Measurements from ENCODE around the gene SLC25A17. TPM values are rescaled to one million over a fixed set of nuclear protein-coding genes. Genes with fewer than 3 reads are reported as not detected.
A peak's percentile ranks its signal among the peaks of the same experiment; 100 is the strongest.
"Not testable (repeated sequence)": the region's sequence is repeated elsewhere in the genome, so short reads cannot be mapped to it uniquely, and the experiment has no call there.

The SLC25A17 gene
- total RNA-seq, 1 experiment from 2014 or later: 28.1 TPM

GRCh38 chr22:40791241-40791640 is 27.9 kb downstream of the SLC25A17 start:
- no peak overlapping the region for H3K4me2 ChIP-seq

GRCh38 chr22:40789131-40789530 is 30.0 kb downstream of the SLC25A17 start:
- Histone ChIP-seq H3K9me3 (ENCODE audit: insufficient read depth, low read depth) (no peaks in the 10 kb centered on the region), H3F3A (ENCODE audit: insufficient read depth, low read depth) (peaks cover under 1% of the 10 kb centered on the region; the same call in 1 of the 2 replicates), H4K20me1 (ENCODE audit: insufficient read depth) (peaks cover 9% of the 10 kb centered on the region; the same call in 1 of the 2 replicates), H3K4me2 (no peak overlapping the region), H3K4me3 (no peak overlapping the region), H3K79me2 (ENCODE audit: low read depth) (peaks cover 5% of the 10 kb centered on the region; the same call in 1 of the 2 replicates), H2AFZ (no peak overlapping the region), H3K27me3 (ENCODE audit: insufficient read depth, low read depth) (no peaks in the 10 kb centered on the region), H3K36me3 (ENCODE audit: low read depth) (peaks cover 20% of the 10 kb centered on the region), H3K27ac (no peak overlapping the region), H3K4me1 (replicated peaks; ENCODE audit: insufficient read depth) (0 out of 2 replicates have a peak, but pooled peaks cover 6% of the 10 kb centered on the region), H3K9me2 (ENCODE audit: insufficient read depth) (no peaks in the 10 kb centered on the region)
- TF ChIP-seq CTCF (conservative IDR thresholded peaks at IDR 0.05) (no peak), EZH2 (IDR thresholded peaks at IDR 0.05; ENCODE audit: low read depth) (no peak)
- ChIA-PET POLR2A (ENCODE audit: unreplicated experiment) (no interaction called here), CTCF (no interaction called here)
- no peak for DNase-seq
- intact Hi-C loops (cut with micrococcal nuclease; ENCODE audit: unreplicated experiment): no loop called here
- BruUV-seq (replicated peaks): no TSS peak

More at GRCh38 chr22:40791241-40791640, 27.9 kb downstream of the SLC25A17 start:
- peaks cover 23% of the 10 kb centered on the region for H3K36me3 ChIP-seq (ENCODE audit: low read depth)
- H3K27me3 ChIP-seq (ENCODE audit: insufficient read depth, low read depth): no peaks in the 10 kb centered on the region
- no peaks in the 10 kb centered on the region for H3F3A ChIP-seq (ENCODE audit: insufficient read depth, low read depth)
- no peaks in the 10 kb centered on the region for H3K9me2 ChIP-seq (ENCODE audit: insufficient read depth)
- H2AFZ ChIP-seq: no peak overlapping the region
- DNase-seq: no peak
- no peaks in the 10 kb centered on the region for H3K4me1 ChIP-seq (replicated peaks; ENCODE audit: insufficient read depth)
- CTCF ChIA-PET: no interaction called here
- H3K4me3 ChIP-seq: no peak overlapping the region
- H3K79me2 ChIP-seq (ENCODE audit: low read depth): peaks cover 5% of the 10 kb centered on the region; the same call in 1 of the 2 replicates
- no peak for TF ChIP-seq EZH2 (IDR thresholded peaks at IDR 0.05; ENCODE audit: low read depth)
- no peak for TF ChIP-seq CTCF (conservative IDR thresholded peaks at IDR 0.05)
- no peaks in the 10 kb centered on the region for H3K9me3 ChIP-seq (ENCODE audit: insufficient read depth, low read depth)
- intact Hi-C loops (cut with micrococcal nuclease; ENCODE audit: unreplicated experiment): no loop called here
- peaks cover 9% of the 10 kb centered on the region; the same call in 1 of the 2 replicates for H4K20me1 ChIP-seq (ENCODE audit: insufficient read depth)
- no peak overlapping the region for H3K27ac ChIP-seq
- BruUV-seq (replicated peaks): no TSS peak
- POLR2A ChIA-PET (ENCODE audit: unreplicated experiment): no interaction called here

DNA sequence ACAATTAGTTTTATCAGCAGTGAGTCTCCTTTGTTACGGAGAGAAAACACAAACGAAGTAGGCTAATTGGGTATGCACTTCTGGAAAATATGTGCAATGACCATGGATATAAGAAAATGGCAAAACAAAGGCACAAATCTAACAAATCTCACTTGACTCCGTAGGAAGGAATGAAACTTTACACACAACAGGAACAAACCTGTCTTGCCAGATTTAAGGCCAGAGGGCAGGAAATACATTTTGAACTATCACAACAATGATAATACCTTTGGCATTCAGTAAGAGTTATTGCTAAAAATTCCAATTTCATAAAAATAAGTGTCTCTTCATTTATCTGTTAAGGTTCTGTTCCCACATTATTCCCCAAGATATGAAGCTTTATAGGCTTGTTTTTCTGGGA is 36.6 kb downstream of the SLC25A17 start:
- Histone ChIP-seq H3K79me2 (ENCODE audit: low read depth) (peaks cover 17% of the 10 kb centered on the region), H3K9me2 (ENCODE audit: insufficient read depth) (no peaks in the 10 kb centered on the region), H3K36me3 (ENCODE audit: low read depth) (peaks cover 24% of the 10 kb centered on the region; the same call in 1 of the 2 replicates), H3K4me3 (no peak overlapping the region; the same call in 1 of the 2 replicates), H3K27me3 (ENCODE audit: insufficient read depth, low read depth) (no peaks in the 10 kb centered on the region), H4K20me1 (ENCODE audit: insufficient read depth) (no peaks in the 10 kb centered on the region), H3K27ac (peak overlapping the region; percentile 63), H3K9me3 (ENCODE audit: insufficient read depth, low read depth) (no peaks in the 10 kb centered on the region), H3F3A (ENCODE audit: insufficient read depth, low read depth) (peaks cover 27% of the 10 kb centered on the region), H3K4me1 (replicated peaks; ENCODE audit: insufficient read depth) (peaks cover 37% of the 10 kb centered on the region), H2AFZ (no peak overlapping the region), H3K4me2 (peak overlapping the region; percentile 58)
- DNase-seq: peak; percentile 23 to 89
- BruUV-seq (replicated peaks): no TSS peak
- CTCF ChIA-PET: no interaction called here
- TF ChIP-seq EZH2 (IDR thresholded peaks at IDR 0.05; ENCODE audit: low read depth) (no peak), CTCF (conservative IDR thresholded peaks at IDR 0.05) (no peak)
- intact Hi-C loops (cut with micrococcal nuclease; ENCODE audit: unreplicated experiment): no loop called here
- POLR2A ChIA-PET (ENCODE audit: unreplicated experiment): interaction anchor here (0.6 kb wide), 1 partner anchor 39 kb away, joined by 5 read pairs; no protein-coding TSS in a partner anchor

- H3K27me3 ChIP-seq (ENCODE audit: insufficient read depth, low read depth); H2AFZ ChIP-seq; intact Hi-C loops (cut with micrococcal nuclease; ENCODE audit: unreplicated experiment); H3K9me2 ChIP-seq (ENCODE audit: insufficient read depth); DNase-seq; H3K9me3 ChIP-seq (ENCODE audit: insufficient read depth, low read depth); H4K20me1 ChIP-seq (ENCODE audit: insufficient read depth); H3K4me3 ChIP-seq: not testable (repeated sequence)
- CTCF ChIA-PET: interaction anchor here (0.7 kb wide), 1 partner anchor 59 kb away, joined by 5 read pairs; no protein-coding TSS in a partner anchor
- TSS peak; percentile 43 for BruUV-seq (replicated peaks)
- POLR2A ChIA-PET (ENCODE audit: unreplicated experiment): interaction anchor here (0.9 kb wide), 1 partner anchor 994 kb away, joined by 3 read pairs; no protein-coding TSS in a partner anchor
- Histone ChIP-seq H3K4me2 (peak overlapping the region; percentile 58), H3K4me1 (replicated peaks; ENCODE audit: insufficient read depth) (peaks cover 37% of the 10 kb centered on the region), H3K36me3 (ENCODE audit: low read depth) (peaks cover 28% of the 10 kb centered on the region), H3K79me2 (ENCODE audit: low read depth) (peaks cover 17% of the 10 kb centered on the region), H3F3A (ENCODE audit: insufficient read depth, low read depth) (peaks cover 27% of the 10 kb centered on the region), H3K27ac (peak overlapping the region; percentile 63)
Measured at GRCh38 chr22:40781749-40782148, 37.4 kb downstream of the SLC25A17 start.
